Erythroblast (primary cell): ENCODE data around the gene SLC4A8.

Experiments
- GATA1 ChIP-seq: IDR thresholded peaks from 2 replicates; pipeline ENCODE4 v1.6.1; 2011; ENCODE audit warnings: low read depth, mild to moderate bottlenecking, control low read depth, low read length, moderate library complexity
- POLR2A ChIP-seq: IDR thresholded peaks from 2 replicates; pipeline ENCODE4 v1.6.1; 2011; ENCODE audit warnings: mild to moderate bottlenecking, low read length

GRCh38 chr12:51519755-51520154, 95.1 kb downstream of the SLC4A8 start:
- no peak for TF ChIP-seq POLR2A
- no peak for TF ChIP-seq GATA1
